AG04449 (cell line): ENCODE measurements around the gene APH1B.

Experiments
- CTCF ChIA-PET: fragments of 350-600 bp; formaldehyde crosslinking; extraction: SDS; loops from one replicate; lab custom pipeline; 2021; ENCODE audit warnings: antibody characterized with exemption; lab: Yijun Ruan, JAX
- POLR2A ChIA-PET: fragments of 400-600, 350-600 bp; formaldehyde crosslinking; extraction: SDS; loops from one replicate; lab custom pipeline; 2020; ENCODE audit warnings: antibody characterized with exemption, inconsistent platforms; lab: Yijun Ruan, JAX
- DNase-seq: peaks from one replicate; pipeline ENCODE4 v3.0.0-alpha.2; 2010; ENCODE audit warnings: low read depth, low spot score
- H3K4me3 ChIP-seq: 2 replicates; pipeline ENCODE4 v1.5.1; 2011; ENCODE audit warnings: low read depth, mild to moderate bottlenecking, control low read depth, low read length
- CTCF ChIP-seq: IDR thresholded peaks from one replicate; pipeline ENCODE4 v1.5.1; 2011; ENCODE audit warnings: mild to moderate bottlenecking, moderate library complexity, low read length, control low read depth, inconsistent platforms; ENCODE audit not compliant: insufficient read depth; ENCODE audit errors: missing control alignments

APH1B gene

GRCh38 chr15:63277038-63277892 is at the start of gene APH1B:
Gene APH1B, plus strand, starts transcription at chr15:63277605. Its CDS starts 19 bp downstream, at chr15:63277624.
- H3K4me3 ChIP-seq: peak within 1 kb of the TSS; percentile 74
- DNase-seq: no peak
- TF ChIP-seq CTCF: peak; percentile 11
- ChIA-PET POLR2A (interaction anchor here (0.5 to 1.4 kb wide), 6 partner anchors 27 to 557 kb away, joined by 3 to 5 read pairs (median 3); partner anchors contain the start of genes HERC1 and RPS27L), CTCF (interaction anchor here (0.6 to 5.9 kb wide), 5 partner anchors 13 to 515 kb away, joined by 3 to 50 read pairs (median 3); no protein-coding TSS in a partner anchor)

DNA sequence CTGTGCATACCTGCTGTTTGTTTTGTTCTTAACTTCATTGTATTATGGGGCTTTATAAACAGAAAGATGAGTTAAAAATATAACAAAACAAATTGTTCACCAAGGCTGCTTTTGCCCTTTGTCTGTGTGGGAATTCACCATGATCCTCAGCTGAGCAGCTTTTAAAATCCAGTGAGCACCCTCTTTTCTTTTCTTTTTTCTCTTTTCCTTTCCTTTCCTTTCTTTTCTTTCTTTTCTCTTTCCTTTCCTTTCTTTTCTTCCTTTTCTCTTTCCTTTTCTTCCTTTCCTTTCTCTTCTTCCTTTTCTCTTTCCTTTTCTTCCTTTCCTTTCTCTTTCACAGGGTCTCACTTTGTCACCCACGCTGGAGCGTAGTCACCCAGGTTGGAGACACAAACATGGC is 49.7 kb upstream of the APH1B start:
- POLR2A ChIA-PET: interaction anchor here (1.0 kb wide), 1 partner anchor 39 kb away, joined by 3 read pairs; the partner anchor contains the start of gene RAB8B

DNA sequence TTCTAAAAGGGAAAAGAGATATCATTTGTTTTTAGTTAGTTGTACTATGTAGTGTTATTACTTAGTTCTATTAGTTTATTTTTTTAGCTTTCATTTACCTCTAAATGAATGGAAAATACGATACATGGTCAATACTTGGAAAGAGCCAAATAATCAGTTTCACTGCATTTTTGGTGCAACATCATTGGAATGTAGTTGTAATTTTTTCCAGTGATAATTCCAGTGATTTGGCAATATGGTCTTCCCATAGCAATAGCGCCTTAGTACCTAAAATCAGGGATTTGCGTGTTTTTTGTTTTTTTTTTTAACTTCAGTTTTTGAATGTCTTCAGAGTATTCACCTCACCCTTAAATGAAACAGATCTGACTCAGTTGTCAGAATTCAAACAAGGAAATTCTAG is 46.2 kb upstream of the APH1B start:
- POLR2A ChIA-PET: no interaction called here
- DNase-seq: no peak
- CTCF ChIA-PET: no interaction called here
- no peak overlapping the region for H3K4me3 ChIP-seq
- TF ChIP-seq CTCF: no peak

More for the DNA sequence above, 49.7 kb upstream of the APH1B start:
- no peak overlapping the region for H3K4me3 ChIP-seq
- DNase-seq: no peak
- no peak for TF ChIP-seq CTCF
- CTCF ChIA-PET: interaction anchor here (1.4 kb wide), 1 partner anchor 10 kb away, joined by 4 read pairs; no protein-coding TSS in a partner anchor

DNA sequence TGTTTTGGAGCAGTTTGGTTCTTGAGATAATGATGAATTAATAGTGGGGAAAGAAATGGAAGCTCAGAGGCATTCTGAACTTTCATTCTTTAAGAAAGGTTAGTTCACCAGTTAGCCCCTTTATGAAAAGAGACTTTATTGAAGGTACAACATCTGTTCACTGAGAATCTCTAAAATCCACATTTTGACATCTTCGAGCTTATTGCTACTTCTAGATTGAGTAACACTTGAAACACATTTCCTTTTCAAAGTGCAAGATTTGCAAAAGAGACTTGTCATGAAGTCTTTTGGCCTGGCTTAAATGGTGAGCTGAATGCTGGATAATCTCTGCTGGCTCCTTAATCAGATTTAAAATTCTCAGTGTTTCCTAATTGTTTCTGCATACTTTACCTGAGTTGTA is 45.7 kb upstream of the APH1B start:
- no peak for TF ChIP-seq CTCF
- H3K4me3 ChIP-seq: no peak overlapping the region
- ChIA-PET POLR2A (no interaction called here), CTCF (interaction anchor here (1.4 kb wide), 1 partner anchor 13 kb away, joined by 4 read pairs; no protein-coding TSS in a partner anchor)
- DNase-seq: no peak

DNA sequence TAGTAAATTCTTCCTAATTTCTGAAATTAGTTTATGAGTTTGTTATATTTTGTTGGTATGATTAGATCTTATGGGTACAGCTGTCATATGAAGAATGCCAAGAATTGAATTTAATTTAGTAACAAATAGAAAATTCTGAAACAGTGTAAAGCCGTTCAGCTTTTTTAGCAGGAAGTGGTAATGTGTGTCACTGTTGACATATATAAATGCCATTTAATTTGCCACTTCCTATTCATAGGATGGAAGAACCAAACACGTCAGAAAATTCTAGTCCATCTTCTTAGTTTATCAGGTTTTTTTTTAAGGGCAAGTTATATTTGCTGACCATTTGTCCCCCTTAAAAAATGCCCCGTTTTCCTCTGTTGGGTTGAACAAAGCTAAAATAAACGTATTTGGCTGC is 45.0 kb upstream of the APH1B start:
- no peak for TF ChIP-seq CTCF
- DNase-seq: no peak
- POLR2A ChIA-PET: interaction anchor here (1.4 kb wide), 1 partner anchor 18 kb away, joined by 5 read pairs; no protein-coding TSS in a partner anchor
- no peak overlapping the region for H3K4me3 ChIP-seq
- CTCF ChIA-PET: interaction anchor here (1.4 kb wide), 1 partner anchor 14 kb away, joined by 4 read pairs; no protein-coding TSS in a partner anchor

- TF ChIP-seq CTCF: no peak
- no peak overlapping the region for H3K4me3 ChIP-seq
- no peak for DNase-seq
- ChIA-PET CTCF (interaction anchor here (1.1 to 1.4 kb wide), 2 partner anchors 14 to 42 kb away, joined by 3 to 4 read pairs; no protein-coding TSS in a partner anchor), POLR2A (interaction anchor here (1.1 to 1.4 kb wide), 2 partner anchors 17 to 44 kb away, joined by 3 to 5 read pairs; no protein-coding TSS in a partner anchor)
Measured at GRCh38 chr15:63232943-63233342, 44.5 kb upstream of the APH1B start.
